Hematopoietic multipotent progenitor cell treated with erythropoietin and hydrocortisone succinate and interleukin-3 and kit ligand, for 8 days (in vitro differentiated cells): ENCODE results near the gene HSD3B7.
"Not testable (repeated sequence)": the region's sequence is repeated elsewhere in the genome, so short reads cannot be mapped to it uniquely, and the experiment has no call there.

Experiments
- DNase-seq: peaks from one replicate; pipeline ENCODE4 v3.0.0-alpha.2; 2015

HSD3B7 gene

DNA sequence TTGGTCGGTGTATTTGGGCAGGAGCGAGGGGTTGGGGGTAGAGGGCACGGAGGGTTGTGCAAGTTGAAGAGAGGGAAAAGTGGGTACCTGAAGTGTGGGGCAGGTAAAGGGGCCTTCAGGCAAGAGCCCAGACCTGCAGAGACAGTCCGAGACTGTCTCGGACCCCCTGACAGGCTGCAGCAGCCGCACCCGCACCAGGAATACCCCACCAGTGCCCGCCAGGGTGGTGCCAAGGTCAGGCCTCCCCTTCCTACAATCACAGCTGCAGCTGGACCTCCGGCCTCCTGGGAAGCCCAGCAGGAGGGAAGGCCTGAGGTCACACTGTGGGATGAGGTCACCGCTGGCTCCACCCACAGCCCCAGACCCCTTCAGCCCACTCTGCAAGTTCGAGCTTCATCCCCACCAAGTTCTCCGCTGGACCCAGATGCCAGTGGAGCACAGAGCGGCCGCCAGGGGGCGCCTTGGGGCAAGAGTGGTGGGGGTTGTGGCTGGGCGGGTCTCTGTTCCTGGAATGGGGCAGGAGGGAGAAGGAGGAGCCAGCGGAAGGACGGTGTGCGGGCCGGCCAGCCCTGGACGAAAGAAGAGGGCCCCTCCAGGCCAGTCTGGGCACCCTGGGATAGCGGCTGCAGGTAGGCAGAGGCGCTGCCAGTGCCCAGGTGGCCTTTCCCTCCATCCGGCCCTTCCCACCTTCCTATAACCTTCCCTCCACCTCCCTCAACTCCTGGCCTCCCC lies at the start of gene HSD3B7:
HSD3B7 (plus strand) TSS at position 539 of the 732 bp plus-strand sequence. CDS start 452 bp downstream, outside the sequence.
- DNase-seq: peak; percentile 81

- DNase-seq: no peak
Measured at GRCh38 chr16:30937692-30938091, 47.3 kb upstream of the HSD3B7 start.

- DNase-seq: not testable (repeated sequence)
Measured at GRCh38 chr16:30939571-30939970, 45.4 kb upstream of the HSD3B7 start.

DNA sequence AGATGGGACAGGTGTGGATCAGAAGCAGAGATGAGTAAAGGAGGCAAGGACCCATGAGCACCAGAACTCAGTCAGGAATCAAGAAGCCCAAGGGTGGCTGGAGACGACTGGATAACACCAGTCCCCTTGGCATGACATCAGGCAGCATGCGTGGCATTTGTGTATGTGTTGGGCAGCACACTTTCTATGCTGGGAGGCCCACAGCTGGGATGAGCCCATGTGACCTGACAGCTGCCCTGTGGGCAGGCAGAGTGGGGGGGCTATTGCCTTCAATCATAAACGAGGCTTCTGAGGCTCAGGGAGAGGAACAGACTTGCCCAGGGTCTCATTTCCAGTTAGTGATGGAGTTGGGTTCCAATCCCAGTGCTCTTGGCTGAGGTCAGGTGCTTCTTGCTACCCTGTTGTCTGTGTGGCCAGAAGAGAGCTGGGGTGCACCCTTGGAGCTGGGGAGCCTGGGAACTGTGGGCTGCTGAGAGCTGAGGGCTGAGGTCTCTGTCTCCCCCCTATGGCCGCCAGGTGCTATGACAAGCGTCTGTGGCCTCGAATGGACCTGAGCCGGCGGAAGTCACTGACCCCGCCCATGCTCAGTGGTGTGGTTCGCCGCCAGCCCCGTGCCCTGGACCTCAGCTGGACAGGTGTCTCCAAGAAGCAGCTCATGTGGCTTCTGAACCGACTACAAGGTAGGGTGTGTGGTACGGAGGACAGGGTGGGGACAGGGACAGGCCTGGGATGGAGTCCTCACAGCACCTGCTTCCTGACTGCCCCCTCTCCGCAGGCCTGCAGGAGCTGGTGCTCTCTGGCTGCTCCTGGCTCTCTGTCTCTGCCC lies 43.2 kb upstream of the HSD3B7 start:
- DNase-seq: peak; percentile 86

- DNase-seq: no peak
Measured at GRCh38 chr16:30942426-30942806, 42.6 kb upstream of the HSD3B7 start.

DNA sequence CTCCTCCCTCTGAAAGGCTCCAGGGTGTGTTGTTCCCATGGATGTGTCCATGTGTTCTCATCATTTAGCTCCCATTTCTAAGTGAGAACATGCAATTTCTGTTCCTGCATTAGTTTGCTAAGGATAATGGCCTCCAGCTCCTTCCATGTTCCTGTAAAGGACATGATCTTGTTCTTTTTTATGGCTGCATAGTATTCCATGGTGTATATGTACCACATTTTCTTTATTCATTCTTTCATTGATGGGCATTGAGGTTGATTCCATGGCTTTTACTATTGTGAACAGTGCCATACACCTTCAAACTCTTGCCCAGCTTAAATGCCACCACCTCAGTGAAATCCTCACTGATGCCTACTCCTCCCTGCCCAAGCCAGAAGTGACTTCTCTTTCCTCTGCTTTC lies 40.7 kb upstream of the HSD3B7 start:
- no peak for DNase-seq

DNA sequence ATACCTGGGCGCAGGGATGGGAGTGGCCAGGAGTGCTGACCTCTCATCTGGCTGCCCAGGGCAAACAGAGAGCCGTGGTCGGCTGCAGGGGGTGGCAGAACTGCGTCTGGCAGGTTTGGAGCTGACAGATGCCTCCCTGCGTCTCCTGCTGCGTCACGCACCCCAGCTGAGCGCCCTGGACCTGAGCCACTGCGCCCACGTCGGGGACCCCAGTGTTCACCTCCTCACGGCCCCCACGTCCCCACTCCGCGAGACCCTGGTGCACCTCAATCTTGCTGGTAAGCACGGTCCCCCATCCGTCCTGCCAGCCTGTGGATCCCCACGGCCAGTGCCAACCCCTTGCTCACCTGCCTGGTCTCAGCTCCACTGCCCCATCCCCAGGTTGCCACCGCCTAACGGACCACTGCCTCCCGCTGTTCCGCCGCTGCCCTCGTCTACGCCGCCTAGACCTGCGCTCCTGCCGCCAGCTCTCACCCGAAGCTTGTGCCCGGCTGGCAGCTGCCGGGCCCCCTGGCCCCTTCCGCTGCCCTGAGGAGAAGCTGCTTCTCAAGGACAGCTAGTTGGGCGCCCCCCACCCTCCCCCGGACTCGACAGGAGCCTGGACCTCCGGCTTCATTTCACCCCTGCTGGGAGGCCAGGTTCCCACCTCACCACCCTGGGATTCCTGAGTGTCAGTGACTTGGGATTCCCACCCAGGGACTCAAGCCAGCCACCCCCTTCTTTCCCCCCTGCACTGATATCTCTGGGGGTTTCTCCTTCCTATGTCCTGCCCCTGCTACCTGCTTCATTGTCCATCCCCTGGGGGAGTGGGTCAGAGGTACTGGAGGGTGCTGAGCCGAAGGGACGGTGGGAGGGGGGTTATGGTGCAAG lies 38.1 kb upstream of the HSD3B7 start:
- DNase-seq: no peak

DNA sequence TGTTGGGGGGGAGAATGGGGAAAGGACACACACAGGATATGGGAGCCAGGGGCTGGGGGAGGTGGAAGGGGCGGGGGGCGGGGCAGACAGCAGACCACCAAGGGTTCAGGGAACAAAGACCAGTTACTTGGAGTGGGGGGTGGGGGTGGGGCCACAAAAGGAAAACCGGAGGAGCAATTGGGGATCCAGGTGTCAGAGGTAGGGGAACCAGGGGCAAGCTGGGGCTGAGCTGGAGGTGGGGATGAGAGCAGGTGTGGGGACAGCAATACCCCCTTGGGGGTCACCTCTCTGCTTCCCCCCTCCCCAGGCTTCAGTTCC lies 37.5 kb upstream of the HSD3B7 start:
- no peak for DNase-seq

- DNase-seq: peak; percentile 87
Measured at GRCh38 chr16:30947859-30948666, 36.9 kb upstream of the HSD3B7 start.

GRCh38 chr16:30948667-30949649 lies 36.0 kb upstream of the HSD3B7 start, which contains the start of gene ORAI3:
ORAI3 (plus strand) TSS chr16:30949068; CDS start chr16:30949290, 222 bp downstream.
- peak; percentile 78 for DNase-seq

DNA sequence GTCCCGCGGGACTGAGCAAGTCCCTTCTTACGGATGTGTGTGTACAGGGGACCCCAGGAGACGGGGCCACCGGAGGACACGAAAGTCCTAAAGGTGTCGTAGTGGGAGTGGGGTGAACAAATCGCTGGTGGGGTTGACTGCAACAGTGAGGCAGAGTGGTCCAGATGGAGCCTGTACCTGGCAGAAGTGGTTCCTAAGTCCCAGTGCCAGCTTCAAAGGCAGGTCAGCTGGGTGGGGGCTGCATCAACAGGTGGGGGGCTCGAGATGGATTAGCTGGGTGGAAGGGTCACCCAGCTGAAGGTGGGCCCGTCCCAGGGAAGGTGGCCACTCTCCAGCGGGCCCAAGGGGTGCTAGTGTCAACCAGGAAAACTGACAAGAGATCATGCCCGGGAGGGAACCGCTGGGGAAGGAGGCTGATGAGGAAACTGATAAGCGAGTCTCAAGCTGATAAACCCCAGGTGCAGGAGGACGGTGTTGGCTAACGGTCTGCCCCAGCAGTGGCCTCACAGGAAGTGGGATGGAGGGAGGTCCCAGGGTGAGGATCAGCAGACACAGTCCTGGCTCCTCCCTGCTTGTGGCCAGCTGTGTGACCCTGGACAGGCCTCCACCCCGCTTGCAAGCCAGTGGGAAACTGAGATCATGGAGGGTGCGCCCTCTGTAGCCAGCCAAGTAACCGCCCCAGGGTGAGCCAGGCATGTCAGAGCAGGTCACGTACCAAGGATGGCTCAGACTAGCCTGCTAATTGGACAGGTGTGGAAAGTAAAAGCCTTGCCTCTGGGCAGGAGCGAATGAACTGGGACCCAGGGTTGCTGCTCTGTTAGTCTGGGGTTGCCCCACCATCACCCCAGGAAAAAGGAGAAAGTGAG lies 35.1 kb upstream of the HSD3B7 start:
- DNase-seq: peak; percentile 97

DNA sequence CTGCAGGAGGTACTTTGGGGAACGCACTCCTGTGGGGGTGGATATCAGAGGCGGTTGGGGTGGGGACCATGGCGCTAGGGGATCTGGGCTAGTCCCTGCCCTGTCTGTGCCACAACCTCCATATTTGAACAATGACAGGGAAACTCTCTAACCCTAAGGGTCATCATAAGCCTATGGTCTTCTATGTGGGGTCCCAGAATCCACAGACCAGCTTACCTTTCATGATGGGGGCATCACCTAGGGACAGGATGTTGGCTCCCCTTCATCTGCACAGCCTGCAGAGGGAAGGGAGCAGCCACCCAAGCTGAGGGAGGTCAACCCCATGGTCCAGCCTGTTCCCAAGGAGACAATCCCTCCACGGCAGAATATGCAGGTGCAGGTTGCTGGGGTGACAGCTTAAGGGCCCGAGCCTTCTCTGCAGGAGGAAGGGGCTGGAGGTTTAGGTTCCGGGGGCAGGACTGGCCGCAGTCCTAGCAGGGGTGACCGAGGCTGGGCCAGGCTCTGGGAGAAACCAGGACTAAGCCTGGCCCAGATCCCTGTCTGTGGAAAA lies 34.4 kb upstream of the HSD3B7 start:
- no peak for DNase-seq

- DNase-seq: no peak
Measured at GRCh38 chr16:30951193-30951592, 33.8 kb upstream of the HSD3B7 start.

DNA sequence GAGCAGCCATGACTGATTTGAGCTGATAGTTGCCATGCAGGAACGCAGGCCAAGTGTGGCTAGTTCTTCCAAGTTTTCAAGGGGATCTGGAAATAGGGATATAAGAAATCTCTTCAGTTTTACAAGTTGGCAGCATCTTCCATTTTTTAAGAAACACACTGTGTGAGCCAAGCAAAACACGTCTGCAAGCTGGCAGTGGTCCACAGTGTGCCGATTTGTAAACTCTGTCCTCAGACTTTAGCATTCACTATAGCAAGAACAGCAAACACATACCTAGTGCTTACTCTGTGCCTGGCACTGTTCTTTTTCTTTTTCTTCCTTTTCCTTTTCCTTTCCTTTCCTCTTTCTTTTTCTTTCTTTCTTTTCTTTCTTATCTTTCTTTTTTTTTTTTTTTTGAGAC lies 33.3 kb upstream of the HSD3B7 start:
- no peak for DNase-seq

DNA sequence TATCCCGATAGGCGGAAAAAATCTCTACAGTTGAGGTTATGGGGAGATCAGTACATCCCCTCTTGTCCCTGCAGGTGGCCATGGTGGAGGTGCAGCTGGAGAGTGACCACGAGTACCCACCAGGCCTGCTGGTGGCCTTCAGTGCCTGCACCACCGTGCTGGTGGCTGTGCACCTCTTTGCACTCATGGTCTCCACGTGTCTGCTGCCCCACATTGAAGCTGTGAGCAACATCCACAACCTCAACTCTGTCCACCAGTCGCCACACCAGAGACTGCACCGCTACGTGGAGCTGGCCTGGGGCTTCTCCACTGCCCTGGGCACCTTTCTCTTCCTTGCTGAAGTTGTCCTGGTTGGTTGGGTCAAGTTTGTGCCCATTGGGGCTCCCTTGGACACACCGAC lies 31.9 kb upstream of the HSD3B7 start:
- DNase-seq: no peak

GRCh38 chr16:30953511-30954124 lies 31.4 kb upstream of the HSD3B7 start:
- peak; percentile 90 for DNase-seq

- no peak for DNase-seq
Measured at GRCh38 chr16:30954993-30955392, 30.0 kb upstream of the HSD3B7 start.

- peak; percentile 89 for DNase-seq
Measured at GRCh38 chr16:30956601-30957455, 28.2 kb upstream of the HSD3B7 start.
